ENCODE results near the gene GPRC5B.

GRCh38 chr16:19859166-19859565, 25.5 kb downstream of the GPRC5B start:
- TF ChIP-seq POLR2A (IDR thresholded peaks at IDR 0.05): no peak
- no peak for TF ChIP-seq CTCF (IDR thresholded peaks at IDR 0.05)
